ENCODE data around the gene DHX58.

DHX58 gene

DNA sequence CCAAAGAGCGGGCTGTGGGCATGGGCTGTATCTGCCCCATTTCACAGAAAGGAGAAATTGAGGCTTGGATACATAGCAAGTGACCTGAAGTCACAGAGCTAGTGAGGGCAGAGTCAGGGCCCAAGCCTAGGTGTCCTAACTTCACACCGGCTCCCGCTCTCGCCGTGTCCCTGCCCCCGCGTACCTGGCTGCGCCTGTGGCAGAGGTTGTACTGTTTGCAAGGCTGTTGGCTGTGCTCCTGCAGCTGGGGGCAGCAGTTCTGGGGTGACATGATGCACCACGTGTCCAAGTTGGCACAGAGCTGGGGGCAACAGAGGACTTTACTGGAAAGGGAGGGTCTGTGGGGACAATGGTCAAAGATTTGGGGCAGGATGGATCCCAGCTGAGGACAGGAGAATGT lies 3.4 kb downstream of the DHX58 start:
- no peak for DNase-seq

GRCh38 chr17:42107597-42108576 lies 4.6 kb downstream of the DHX58 start:
- no peak for DNase-seq

GRCh38 chr17:42107124-42107523 lies 5.4 kb downstream of the DHX58 start:
- DNase-seq = no peak

- no peak for DNase-seq
Measured at GRCh38 chr17:42106009-42106408, 6.5 kb downstream of the DHX58 start.

GRCh38 chr17:42104264-42104663 lies 8.2 kb downstream of the DHX58 start:
- no peak for DNase-seq

GRCh38 chr17:42103221-42103954 lies 9.1 kb downstream of the DHX58 start:
- no peak for DNase-seq

GRCh38 chr17:42101513-42102292 lies 10.8 kb downstream of the DHX58 start:
- DNase-seq = peak; percentile 45

- DNase-seq = no peak
Measured at GRCh38 chr17:42098730-42099399, 13.6 kb downstream of the DHX58 start.

GRCh38 chr17:42097691-42098631 lies 14.6 kb downstream of the DHX58 start, which contains the start of gene ZNF385C:
TSS of gene ZNF385C (minus strand) at chr17:42098473. CDS start at chr17:42063056, 35,417 bp downstream.
- DNase-seq = no peak

DNA sequence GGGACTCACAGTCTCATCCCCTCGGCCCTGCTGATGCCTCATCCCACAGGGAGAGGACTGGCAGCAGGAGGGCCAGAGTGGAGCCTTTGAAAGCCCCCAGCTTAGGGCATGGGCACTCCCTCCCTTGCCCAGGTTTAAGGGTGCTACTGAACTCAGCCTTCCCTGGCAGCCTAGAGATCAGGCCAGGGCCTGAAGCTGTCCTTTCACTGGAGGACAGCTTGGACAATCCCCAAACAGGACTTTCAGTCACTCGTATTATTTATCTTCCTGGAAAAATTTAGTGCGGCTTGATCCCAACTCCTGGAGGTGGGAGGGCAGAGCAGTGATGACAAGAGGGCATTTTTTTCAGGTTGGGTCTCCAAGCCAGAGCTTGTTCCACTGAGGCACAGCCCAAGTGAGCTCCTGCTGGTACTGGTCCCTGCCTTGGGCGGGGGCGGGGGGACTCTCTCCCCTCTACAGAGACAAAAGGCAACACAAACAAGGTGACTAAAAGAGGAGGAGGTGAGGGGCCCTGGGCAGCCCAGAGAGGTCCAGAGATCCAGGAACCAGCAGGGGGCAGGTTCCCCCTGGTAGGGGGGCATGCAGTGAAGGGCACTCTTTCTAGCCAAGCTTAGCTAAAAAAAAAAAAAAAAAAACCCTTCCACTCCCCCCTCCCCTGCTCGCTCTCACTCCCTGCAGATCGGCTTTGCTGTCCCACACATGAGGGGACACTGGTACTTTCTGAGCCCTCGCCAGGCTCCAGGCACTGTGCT lies 16.0 kb downstream of the DHX58 start:
- DNase-seq = no peak

GRCh38 chr17:42094375-42095069 lies 18.0 kb downstream of the DHX58 start:
- DNase-seq = no peak

DNA sequence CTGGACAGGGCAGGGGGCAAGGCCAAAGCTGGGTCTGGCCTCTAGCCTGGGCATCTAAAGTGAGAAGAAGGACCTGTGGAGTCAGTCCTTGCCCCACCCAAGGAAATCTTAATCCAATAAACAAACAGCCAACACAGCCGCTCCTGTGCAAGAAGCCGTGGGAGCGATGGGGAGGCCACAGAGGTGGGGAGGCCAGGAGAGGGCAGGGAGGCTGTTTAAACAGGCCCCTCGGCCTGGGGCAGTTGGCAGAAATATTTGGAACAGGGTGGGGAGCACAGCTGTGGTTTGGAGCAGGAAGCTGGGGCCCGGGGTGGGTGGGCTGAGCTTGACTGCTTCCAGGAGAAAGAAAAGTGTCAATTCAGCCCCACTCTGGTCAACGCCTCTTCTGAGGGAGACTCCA lies 19.6 kb downstream of the DHX58 start:
- no peak for DNase-seq

GRCh38 chr17:42090964-42091790 lies 21.3 kb downstream of the DHX58 start:
- DNase-seq = no peak

DNA sequence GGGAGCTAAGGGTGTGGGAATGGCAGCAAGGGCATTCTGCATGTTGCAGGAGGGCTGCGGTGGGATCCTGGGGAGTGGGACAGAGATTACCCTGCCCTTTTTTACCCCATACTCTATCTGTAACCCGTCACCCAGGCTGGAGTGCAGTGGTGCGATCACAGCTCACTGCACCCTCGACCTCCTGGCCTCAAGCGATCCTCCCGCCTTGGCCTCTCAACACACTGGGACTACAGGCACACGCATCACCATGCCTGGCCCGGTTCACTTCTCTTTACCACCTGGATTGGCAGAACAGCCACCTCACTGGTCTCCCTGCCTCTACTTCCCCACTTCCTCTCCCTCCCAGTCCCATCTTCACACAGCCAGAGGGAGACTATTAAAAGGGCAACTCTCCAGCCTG lies 23.8 kb downstream of the DHX58 start:
- no peak for DNase-seq

DNA sequence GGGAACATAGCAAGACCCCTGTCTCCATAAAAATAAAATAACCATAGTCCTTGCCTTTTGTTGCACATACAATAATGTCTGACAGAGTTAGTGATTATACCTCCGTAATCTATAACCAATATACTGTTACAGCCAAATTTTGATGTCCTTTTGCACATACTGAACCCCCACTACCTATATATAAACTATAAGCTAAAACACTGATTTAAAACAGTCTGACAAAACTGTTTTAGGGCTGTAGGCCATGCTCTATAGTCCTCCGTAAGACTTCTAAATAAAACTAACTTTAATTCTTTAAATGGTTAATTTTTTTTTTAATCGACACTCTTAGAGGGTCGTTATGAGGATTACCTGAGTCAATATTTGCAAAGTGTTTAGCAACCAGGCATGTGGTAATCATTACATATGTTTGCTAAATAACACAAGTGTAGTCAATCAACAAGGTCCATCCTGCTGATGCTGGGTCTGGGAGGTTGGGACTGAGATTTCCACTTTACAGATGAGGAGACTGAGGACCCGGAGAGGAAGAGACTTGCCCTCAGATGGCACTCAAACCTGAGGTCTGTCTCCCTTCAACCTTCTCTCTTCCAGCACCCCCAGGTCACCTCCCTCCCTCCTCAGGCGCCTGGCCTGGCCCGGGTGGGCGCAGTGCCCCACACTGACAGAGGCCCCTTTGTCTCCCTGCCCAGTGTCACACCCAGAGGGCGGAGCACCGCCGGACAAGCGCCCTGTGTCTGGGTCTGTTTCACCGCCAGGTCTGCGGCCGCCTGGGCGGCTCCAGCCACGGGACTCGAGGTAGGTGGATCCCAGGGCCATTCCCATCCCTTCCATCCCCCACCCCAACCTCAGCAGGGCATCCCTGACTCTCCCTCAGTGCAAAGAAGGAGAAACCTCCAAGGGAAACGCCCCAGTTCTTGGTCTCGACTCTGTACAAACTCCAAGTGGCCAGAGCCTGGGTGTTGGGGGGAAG lies 24.5 kb downstream of the DHX58 start:
- no peak for DNase-seq

DNA sequence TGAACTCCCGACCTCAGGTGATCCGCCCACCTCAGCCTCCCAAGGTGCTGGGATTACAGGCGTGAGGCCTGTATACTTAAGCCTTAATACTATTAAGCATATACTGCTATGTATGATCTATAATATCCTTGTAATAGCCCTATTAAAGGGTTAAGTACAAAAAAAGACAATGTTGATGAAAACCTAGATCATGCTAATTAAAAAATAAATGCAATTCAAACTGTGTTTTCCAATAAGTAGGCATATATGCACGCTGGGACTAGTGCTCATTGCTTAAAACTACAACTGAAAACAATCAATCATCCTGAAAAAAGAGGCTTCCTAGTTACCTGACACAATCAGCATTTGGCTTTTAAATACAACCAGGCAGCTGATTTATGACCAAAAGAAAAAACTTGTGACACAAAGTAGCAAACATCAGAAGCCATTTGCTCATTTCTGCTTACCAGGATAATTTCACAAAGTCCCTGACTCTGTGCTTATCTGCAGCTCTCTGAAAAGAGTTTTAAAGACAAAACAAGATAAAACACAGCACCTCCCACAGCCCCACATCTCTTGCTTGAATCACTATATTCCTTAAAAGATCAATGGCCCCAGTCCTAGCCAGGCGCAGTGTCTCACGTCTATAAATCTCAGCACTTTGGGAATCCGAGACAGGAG lies 25.3 kb downstream of the DHX58 start:
- no peak for DNase-seq

GRCh38 chr17:42081516-42082129 lies 30.9 kb downstream of the DHX58 start:
- DNase-seq = no peak
